MM.1S (cell line): ENCODE measurements around the gene DHX32.

Experiments
- DNase-seq: peaks from one replicate; pipeline ENCODE4 v3.0.0-alpha.2; 2015
- H2AFZ ChIP-seq: fragments of 300-600 bp; sonication (generic); 2 replicates; pipeline ENCODE4 v1.6.0; 2016; ENCODE audit warnings: antibody characterized with exemption, low read length
- H3F3A ChIP-seq: fragments of 300-600 bp; sonication (generic); 2 replicates; pipeline ENCODE4 v1.6.1; 2016; ENCODE audit warnings: mild to moderate bottlenecking, antibody characterized with exemption, low read length, moderate library complexity, mixed read lengths; ENCODE audit not compliant: insufficient read depth
- H3K27ac ChIP-seq: fragments of 300-600 bp; sonication (generic); 2 replicates; pipeline ENCODE4 v1.5.1; 2016; ENCODE audit warnings: mild to moderate bottlenecking, low read length
- H3K27me3 ChIP-seq: fragments of 300-600 bp; sonication (generic); replicated peaks from 2 replicates; pipeline ENCODE4 v1.6.0; 2016; ENCODE audit warnings: low read length; ENCODE audit not compliant: insufficient read depth
- H3K36me3 ChIP-seq: fragments of 300-600 bp; sonication (generic); replicated peaks from 2 replicates; pipeline ENCODE4 v1.6.1; 2016; ENCODE audit warnings: mild to moderate bottlenecking, low read length, mixed read lengths; ENCODE audit not compliant: insufficient read depth
- H3K4me1 ChIP-seq: fragments of 300-600 bp; sonication (generic); 2 replicates; pipeline ENCODE4 v1.6.1; 2016; ENCODE audit warnings: low read length, mixed read lengths
- H3K4me2 ChIP-seq: fragments of 300-600 bp; sonication (generic); 2 replicates; pipeline ENCODE4 v1.6.0; 2016; ENCODE audit warnings: low read depth, low read length
- H3K4me3 ChIP-seq: fragments of 300-600 bp; sonication (generic); 2 replicates; pipeline ENCODE4 v1.5.1; 2016; ENCODE audit warnings: low read length, mixed read lengths
- H3K79me2 ChIP-seq: fragments of 300-600 bp; sonication (generic); 2 replicates; pipeline ENCODE4 v1.6.1; 2016; ENCODE audit warnings: mixed run types, low read length, mixed read lengths
- H3K9ac ChIP-seq: fragments of 300-600 bp; sonication (generic); 2 replicates; pipeline ENCODE4 v1.6.1; 2016; ENCODE audit warnings: low read length, mixed read lengths
- H3K9me2 ChIP-seq: fragments of 300-600 bp; sonication (generic); replicated peaks from 2 replicates; pipeline ENCODE4 v1.6.1; 2016; ENCODE audit warnings: mild to moderate bottlenecking, low read length, mixed read lengths; ENCODE audit not compliant: insufficient read depth
- H3K9me3 ChIP-seq: fragments of 300-600 bp; sonication (generic); replicated peaks from 2 replicates; pipeline ENCODE4 v1.6.1; 2016; ENCODE audit warnings: mild to moderate bottlenecking, low read length, mixed read lengths; ENCODE audit not compliant: insufficient read depth
- H4K20me1 ChIP-seq: fragments of 300-600 bp; sonication (generic); 2 replicates; pipeline ENCODE4 v1.6.1; 2016; ENCODE audit warnings: mild to moderate bottlenecking, low read length, moderate library complexity, mixed read lengths; ENCODE audit not compliant: insufficient read depth
- CTCF ChIP-seq: fragments of 300-600 bp; sonication (generic); IDR thresholded peaks from 2 replicates; pipeline ENCODE4 v1.5.1; 2016; ENCODE audit warnings: antibody characterized with exemption, low read length, mixed read lengths
- EZH2 ChIP-seq: fragments of 300-600 bp; sonication (generic); optimal IDR thresholded peaks from 2 replicates; pipeline ENCODE3; 2017; ENCODE audit warnings: low read depth, mild to moderate bottlenecking, antibody characterized with exemption, low read length, mixed read lengths
- EZH2phosphoT487 ChIP-seq: fragments of 300-600 bp; sonication (generic); IDR thresholded peaks from 2 replicates; pipeline ENCODE4 v1.6.1; 2018; ENCODE audit warnings: antibody characterized with exemption, low read length

The DHX32 gene

GRCh38 chr10:125817337-125817946, 63.6 kb downstream of the DHX32 start:
- TF ChIP-seq EZH2phosphoT487 (no peak), CTCF (no peak), EZH2 (no peak)
- Histone ChIP-seq H2AFZ (no peak overlapping the region), H3K4me3 (no peak overlapping the region), H3F3A (peaks cover 12% of the 10 kb centered on the region; the same call in 1 of the 2 replicates), H3K27me3 (no peaks in the 10 kb centered on the region), H3K9ac (no peak overlapping the region), H3K9me2 (no peaks in the 10 kb centered on the region), H3K4me1 (peaks cover 18% of the 10 kb centered on the region), H3K4me2 (no peak overlapping the region), H3K79me2 (peaks cover 9% of the 10 kb centered on the region), H3K36me3 (no peaks in the 10 kb centered on the region), H4K20me1 (no peaks in the 10 kb centered on the region), H3K27ac (no peak overlapping the region), H3K9me3 (no peaks in the 10 kb centered on the region)
- DNase-seq: no peak

GRCh38 chr10:125816548-125816947, 64.5 kb downstream of the DHX32 start:
- no peak overlapping the region for H3K9ac ChIP-seq
- H3K4me1 ChIP-seq: peaks cover 12% of the 10 kb centered on the region
- TF ChIP-seq CTCF: no peak
- TF ChIP-seq EZH2phosphoT487: no peak
- TF ChIP-seq EZH2: no peak
- no peaks in the 10 kb centered on the region for H3K9me2 ChIP-seq
- H3K9me3 ChIP-seq: no peaks in the 10 kb centered on the region
- no peaks in the 10 kb centered on the region for H4K20me1 ChIP-seq
- peaks cover 6% of the 10 kb centered on the region; the same call in 1 of the 2 replicates for H3F3A ChIP-seq
- no peaks in the 10 kb centered on the region for H3K36me3 ChIP-seq
- no peak for DNase-seq
- peaks cover under 1% of the 10 kb centered on the region for H3K79me2 ChIP-seq
- H3K27ac ChIP-seq: no peak overlapping the region
- H3K27me3 ChIP-seq: no peaks in the 10 kb centered on the region
- H3K4me3 ChIP-seq: no peak overlapping the region
- no peak overlapping the region for H3K4me2 ChIP-seq
- no peak overlapping the region for H2AFZ ChIP-seq

GRCh38 chr10:125815764-125816163, 65.3 kb downstream of the DHX32 start:
- Histone ChIP-seq H3K27ac (no peak overlapping the region), H3K79me2 (no peaks in the 10 kb centered on the region; the same call in 1 of the 2 replicates), H3K36me3 (no peaks in the 10 kb centered on the region), H2AFZ (no peak overlapping the region), H4K20me1 (no peaks in the 10 kb centered on the region), H3K9me3 (no peaks in the 10 kb centered on the region), H3K4me2 (no peak overlapping the region), H3K4me1 (0 out of 2 replicates have a peak, but pooled peaks cover 5% of the 10 kb centered on the region), H3K9ac (no peak overlapping the region), H3K9me2 (no peaks in the 10 kb centered on the region), H3F3A (no peaks in the 10 kb centered on the region), H3K4me3 (no peak overlapping the region), H3K27me3 (no peaks in the 10 kb centered on the region)
- DNase-seq: no peak
- TF ChIP-seq CTCF (no peak), EZH2 (no peak), EZH2phosphoT487 (no peak)
